RWPE1 (cell line): ENCODE results near the gene TNKS1BP1.

ENCODE experiments used
- CTCF ChIA-PET: fragments of 350-600 bp; sonication (Branson Sonifier 250); formaldehyde crosslinking; extraction: SDS; loops from one replicate; lab custom pipeline; 2021; lab: Yijun Ruan, JAX
- POLR2A ChIA-PET: fragments of 400-600 bp; formaldehyde crosslinking; extraction: SDS; loops from one replicate; lab custom pipeline; 2020; ENCODE audit warnings: antibody characterized with exemption; ENCODE audit not compliant: low non-redundant PET; lab: Yijun Ruan, JAX
- DNase-seq: peaks from one replicate; pipeline ENCODE4 v3.0.0; 2012; ENCODE audit warnings: low spot score
- H3K27ac ChIP-seq: fragments of 450-650 bp; 2 replicates; pipeline ENCODE4 v1.5.1; 2017
- CTCF ChIP-seq: fragments of 450-650 bp; conservative IDR thresholded peaks from 2 replicates; pipeline ENCODE4 v1.5.1; 2017; ENCODE audit warnings: low read depth, mild to moderate bottlenecking

Gene TNKS1BP1

GRCh38 chr11:57324886-57325734, at the start of gene TNKS1BP1:
Gene TNKS1BP1, minus strand, starts transcription at chr11:57324952. Its CDS starts 3,067 bp downstream, at chr11:57321885.
- TF ChIP-seq CTCF, result no peak
- ChIA-PET POLR2A (interaction anchor here (1.4 to 1.7 kb wide), 2 partner anchors 10 to 14 kb away, joined by 7 to 11 read pairs; partner anchors contain the start of gene SSRP1), CTCF (interaction anchor here (0.7 kb wide), 1 partner anchor 76 kb away, joined by 3 read pairs; no protein-coding TSS in a partner anchor)
- DNase-seq, result peak; percentile 97
- H3K27ac ChIP-seq, result peak within 1 kb of the TSS; percentile 99

- CTCF ChIA-PET, result interaction anchor here (1.1 kb wide), 1 partner anchor 85 kb away, joined by 4 read pairs; no protein-coding TSS in a partner anchor
- no peak for DNase-seq
These were observed 48.4 kb upstream of the TNKS1BP1 start for GRCh38 chr11:57373146-57373545.

GRCh38 chr11:57370941-57371340, 46.2 kb upstream of the TNKS1BP1 start:
- DNase-seq, result no peak
- ChIA-PET CTCF (no interaction called here), POLR2A (no interaction called here)
- no peak overlapping the region for H3K27ac ChIP-seq
- no peak for TF ChIP-seq CTCF

More at GRCh38 chr11:57373146-57373545, 48.4 kb upstream of the TNKS1BP1 start:
- POLR2A ChIA-PET, result no interaction called here
- H3K27ac ChIP-seq, result no peak overlapping the region
- no peak for TF ChIP-seq CTCF

GRCh38 chr11:57370251-57370650, 45.5 kb upstream of the TNKS1BP1 start:
- CTCF ChIA-PET, result interaction anchor here (0.6 kb wide), 1 partner anchor 107 kb away, joined by 3 read pairs; no protein-coding TSS in a partner anchor
- POLR2A ChIA-PET, result no interaction called here

GRCh38 chr11:57368845-57369232, 44.1 kb upstream of the TNKS1BP1 start:
- H3K27ac ChIP-seq, result no peak overlapping the region
- POLR2A ChIA-PET, result no interaction called here
- CTCF ChIA-PET, result interaction anchor here (0.6 kb wide), 2 partner anchors 20 to 168 kb away, joined by 3 to 7 read pairs; no protein-coding TSS in a partner anchor
- TF ChIP-seq CTCF, result no peak
- no peak for DNase-seq

More at GRCh38 chr11:57370251-57370650, 45.5 kb upstream of the TNKS1BP1 start:
- no peak for TF ChIP-seq CTCF
- H3K27ac ChIP-seq, result no peak overlapping the region
- peak; percentile 39 for DNase-seq

GRCh38 chr11:57368106-57368844, 43.5 kb upstream of the TNKS1BP1 start:
- POLR2A ChIA-PET, result no interaction called here
- DNase-seq, result peak; percentile 13
- CTCF ChIA-PET, result interaction anchor here (0.6 kb wide), 1 partner anchor 21 kb away, joined by 7 read pairs; no protein-coding TSS in a partner anchor
- H3K27ac ChIP-seq, result no peak overlapping the region
- no peak for TF ChIP-seq CTCF
